Osteoblast (primary cell): ENCODE data around the gene ARHGEF11. TPM values are rescaled to one million over a fixed set of nuclear protein-coding genes. Genes with fewer than 3 reads are reported as not detected.
A peak's percentile ranks its signal among the peaks of the same experiment; 100 is the strongest.

Experiments used
- DNase-seq: peaks from one replicate; pipeline ENCODE4 v3.0.0; 2011; ENCODE audit warnings: low spot score, mixed read lengths; ENCODE audit not compliant: insufficient read length; ENCODE audit errors: missing footprints
- H2AFZ ChIP-seq: 2 replicates; pipeline ENCODE4 v1.6.0; 2011; ENCODE audit warnings: mild to moderate bottlenecking, low read length
- H3K27ac ChIP-seq: 2 replicates; pipeline ENCODE4 v1.5.1; 2011; ENCODE audit warnings: mild to moderate bottlenecking, low read depth, low read length, moderate library complexity
- H3K27me3 ChIP-seq: 2 replicates; pipeline ENCODE4 v1.6.0; 2012; ENCODE audit warnings: mild to moderate bottlenecking, control low read depth, inconsistent platforms, low read length, moderate library complexity; ENCODE audit not compliant: insufficient read depth
- H3K36me3 ChIP-seq: 2 replicates; pipeline ENCODE4 v1.5.1; 2011; ENCODE audit warnings: mild to moderate bottlenecking, low read length, control low read depth, moderate library complexity; ENCODE audit not compliant: insufficient read depth
- H3K4me1 ChIP-seq: 2 replicates; pipeline ENCODE4 v1.5.1; 2011; ENCODE audit warnings: mild to moderate bottlenecking, low read length, control low read depth, moderate library complexity; ENCODE audit not compliant: insufficient read depth
- H3K4me2 ChIP-seq: 2 replicates; pipeline ENCODE4 v1.6.0; 2011; ENCODE audit warnings: mild to moderate bottlenecking, low read length; ENCODE audit not compliant: insufficient read depth
- H3K4me3 ChIP-seq: fragments of 200-600 bp; sonication (generic); 3 replicates; pipeline ENCODE4 v1.5.1; 2012; ENCODE audit warnings: mild to moderate bottlenecking, low read length, inconsistent platforms; ENCODE audit not compliant: insufficient read depth
- H3K79me2 ChIP-seq: 2 replicates; pipeline ENCODE4 v1.6.0; 2012; ENCODE audit warnings: mild to moderate bottlenecking, low read length, control low read depth, inconsistent platforms; ENCODE audit not compliant: insufficient read depth
- H3K9me3 ChIP-seq: 2 replicates; pipeline ENCODE4 v1.5.1; 2011; ENCODE audit warnings: low read depth, low read length, control low read depth
- H4K20me1 ChIP-seq: 2 replicates; pipeline ENCODE4 v1.6.0; 2012; ENCODE audit warnings: mild to moderate bottlenecking, low read length, control low read depth; ENCODE audit not compliant: insufficient read depth
- CTCF ChIP-seq: IDR thresholded peaks from 2 replicates; pipeline ENCODE4 v1.5.1; 2011; ENCODE audit warnings: mild to moderate bottlenecking, low read depth, low read length, moderate library complexity; ENCODE audit errors: extremely low read depth
- total RNA-seq: library from RNA; depleted of rRNA; stranded (reverse); fragments of >200 nt; gene quantifications from 2 replicates; pipeline ENCODE4 v1.2.3, GENCODE V29; 2012

ARHGEF11 gene
- total RNA-seq, 1 donor: 50.3 TPM

DNA sequence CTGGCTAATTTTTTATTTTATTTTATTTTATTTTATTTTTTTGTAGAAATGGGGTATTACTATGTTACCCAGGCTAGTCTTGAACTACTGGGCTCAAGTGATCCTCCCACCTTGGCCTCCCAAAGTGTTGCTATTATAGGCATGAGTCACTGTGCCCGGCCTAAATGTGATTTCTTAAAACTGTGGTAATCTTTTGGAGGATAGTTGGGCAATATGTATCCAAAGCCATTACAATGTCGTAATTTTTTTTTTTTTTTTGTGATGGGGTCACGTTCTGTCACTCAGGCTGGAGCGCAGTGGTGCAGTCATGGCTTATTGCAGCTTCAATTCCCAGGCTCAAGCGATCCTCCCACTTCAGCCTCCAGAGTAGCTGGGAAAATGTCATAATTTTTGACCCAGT, 39.9 kb upstream of the ARHGEF11 start:
- Histone ChIP-seq H3K27ac (no peak overlapping the region), H3K79me2 (no peaks in the 10 kb centered on the region), H3K4me2 (no peak overlapping the region), H3K4me3 (no peak overlapping the region), H3K36me3 (no peaks in the 10 kb centered on the region), H4K20me1 (no peaks in the 10 kb centered on the region), H3K27me3 (peaks cover 4% of the 10 kb centered on the region), H3K9me3 (no peaks in the 10 kb centered on the region), H2AFZ (no peak overlapping the region), H3K4me1 (peaks cover 2% of the 10 kb centered on the region)
- no peak for TF ChIP-seq CTCF
- no peak for DNase-seq

- peaks cover 4% of the 10 kb centered on the region for H3K27me3 ChIP-seq
- no peak for TF ChIP-seq CTCF
- H3K4me3 ChIP-seq: no peak overlapping the region
- H3K36me3 ChIP-seq: no peaks in the 10 kb centered on the region
- peak; percentile 41 for DNase-seq
- no peak overlapping the region for H3K27ac ChIP-seq
- H4K20me1 ChIP-seq: no peaks in the 10 kb centered on the region
- H3K4me1 ChIP-seq: no peaks in the 10 kb centered on the region
- no peak overlapping the region for H2AFZ ChIP-seq
- no peaks in the 10 kb centered on the region for H3K79me2 ChIP-seq
- H3K4me2 ChIP-seq: no peak overlapping the region
- H3K9me3 ChIP-seq: no peaks in the 10 kb centered on the region
Observed at GRCh38 chr1:157084720-157085119, 39.2 kb upstream of the ARHGEF11 start.

GRCh38 chr1:157081707-157082106, 36.2 kb upstream of the ARHGEF11 start:
- no peaks in the 10 kb centered on the region for H3K9me3 ChIP-seq
- no peak overlapping the region for H3K27ac ChIP-seq
- no peak overlapping the region for H3K4me2 ChIP-seq
- no peak overlapping the region for H3K4me3 ChIP-seq
- peaks cover 11% of the 10 kb centered on the region for H3K27me3 ChIP-seq
- H3K36me3 ChIP-seq: no peaks in the 10 kb centered on the region
- TF ChIP-seq CTCF: no peak
- DNase-seq: no peak
- no peaks in the 10 kb centered on the region for H3K4me1 ChIP-seq
- no peaks in the 10 kb centered on the region for H3K79me2 ChIP-seq
- no peaks in the 10 kb centered on the region for H4K20me1 ChIP-seq
- no peak overlapping the region for H2AFZ ChIP-seq

- TF ChIP-seq CTCF: no peak
- H3K9me3 ChIP-seq: no peaks in the 10 kb centered on the region
- H3K4me3 ChIP-seq: no peak overlapping the region
- H3K4me2 ChIP-seq: no peak overlapping the region
- H4K20me1 ChIP-seq: no peaks in the 10 kb centered on the region
- peaks cover 11% of the 10 kb centered on the region for H3K27me3 ChIP-seq
- no peaks in the 10 kb centered on the region for H3K36me3 ChIP-seq
- DNase-seq: no peak
- H2AFZ ChIP-seq: no peak overlapping the region
- no peaks in the 10 kb centered on the region for H3K4me1 ChIP-seq
- no peak overlapping the region for H3K27ac ChIP-seq
- H3K79me2 ChIP-seq: no peaks in the 10 kb centered on the region
Observed at GRCh38 chr1:157080714-157081113, 35.2 kb upstream of the ARHGEF11 start.
